Pulmonary artery endothelial cell (primary cell): Measurements from ENCODE around the gene IRF3. TPM values are rescaled to one million over a fixed set of nuclear protein-coding genes. Genes with fewer than 3 reads are reported as not detected.
"Not testable (repeated sequence)": the region's sequence is repeated elsewhere in the genome, so short reads cannot be mapped to it uniquely, and the experiment has no call there.

Experiments used
- DNase-seq: peaks from one replicate; pipeline ENCODE4 v3.0.0-alpha.2; 2011; ENCODE audit warnings: low read depth, low spot score
- total RNA-seq: library from RNA; depleted of rRNA; stranded (reverse); fragments of >200 nt; gene quantifications from 2 replicates; pipeline ENCODE4 v1.2.3, GENCODE V29; 2014

Gene IRF3
- total RNA-seq, 1 donor from 2014 or later, result 51.4 TPM

DNA sequence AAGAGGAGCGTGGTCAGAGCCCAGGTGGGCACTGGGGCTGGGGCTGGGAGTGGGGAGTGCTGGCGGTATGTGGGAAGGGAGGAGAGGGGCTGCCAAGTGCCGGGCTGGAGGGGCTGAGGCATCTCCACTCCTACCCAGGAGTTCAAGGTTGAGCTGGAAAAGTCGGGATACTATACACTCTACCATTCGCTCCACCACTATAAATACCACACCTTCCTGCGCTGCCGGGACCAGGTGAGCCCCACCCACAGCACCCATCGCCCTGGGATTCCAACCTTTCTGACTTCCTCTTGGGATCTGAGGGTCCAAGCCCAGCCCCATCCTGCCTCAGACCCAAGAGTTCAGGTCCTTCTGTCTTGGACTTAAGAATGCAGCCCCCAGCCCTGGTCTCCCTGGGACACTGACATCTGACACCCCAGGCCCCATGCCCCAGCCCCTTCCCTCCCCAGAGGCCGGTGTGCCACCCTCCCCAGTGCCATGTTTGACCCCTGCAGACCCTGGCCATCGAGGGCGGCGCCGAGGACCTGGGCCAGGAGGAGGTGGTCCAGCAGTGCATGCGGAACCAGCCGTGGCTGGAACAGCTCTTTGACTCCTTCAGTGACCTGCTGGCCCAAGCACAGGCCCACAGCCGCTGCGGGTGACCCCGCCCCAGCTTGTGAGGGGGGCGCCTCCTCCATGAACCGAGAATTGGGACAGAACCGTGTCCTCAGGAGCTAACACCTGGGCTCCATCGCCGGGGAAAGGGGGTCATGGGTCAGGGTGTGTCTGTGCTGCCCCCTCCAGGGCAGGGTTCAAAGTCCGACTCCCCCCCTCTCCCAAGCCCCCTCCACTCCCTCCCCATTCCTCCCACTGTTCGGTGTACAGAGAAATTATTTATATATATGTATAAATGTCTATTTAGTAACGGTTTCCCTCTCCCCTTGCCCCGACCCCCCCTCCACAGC, 40.4 kb downstream of the IRF3 start:
- DNase-seq, result no peak

DNA sequence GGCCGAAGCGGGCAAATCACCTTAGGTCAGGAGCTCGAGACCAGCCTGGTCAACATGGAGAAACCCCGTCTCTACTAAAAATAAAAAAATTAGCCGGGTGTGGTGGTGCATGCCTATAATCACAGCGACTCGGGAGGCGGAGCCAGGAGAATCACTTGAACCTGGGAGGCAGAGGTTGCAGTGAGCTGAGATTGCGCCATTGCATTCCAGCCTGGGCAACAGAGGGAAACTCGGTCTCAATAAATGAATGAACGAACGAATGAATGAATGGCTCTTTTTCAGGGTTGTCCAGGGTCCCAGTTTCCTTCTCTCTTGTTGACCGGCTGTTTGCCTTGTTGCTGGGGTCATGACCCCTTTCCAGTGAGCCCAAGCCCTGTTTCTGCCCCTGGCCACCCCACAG, 47.8 kb downstream of the IRF3 start:
- DNase-seq, result not testable (repeated sequence)

DNA sequence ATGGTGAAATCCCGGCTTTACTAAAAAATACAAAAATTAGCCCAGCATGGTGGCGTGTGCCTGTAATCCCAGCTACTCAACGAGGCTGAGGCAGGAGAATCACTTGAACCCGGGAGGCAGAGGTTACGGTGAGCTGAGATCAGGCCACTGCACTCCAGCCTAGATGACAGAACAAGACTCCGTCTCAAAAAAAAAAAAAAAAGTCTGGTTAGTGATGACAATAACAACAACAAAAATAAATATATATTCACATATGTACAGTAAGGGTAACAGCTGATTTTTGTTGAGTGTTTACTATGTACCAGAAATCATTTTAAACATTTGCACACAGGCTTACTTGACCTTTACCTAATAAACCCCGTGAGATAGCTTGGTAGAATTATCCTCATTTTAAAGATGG, 48.7 kb downstream of the IRF3 start:
- DNase-seq, result no peak

DNA sequence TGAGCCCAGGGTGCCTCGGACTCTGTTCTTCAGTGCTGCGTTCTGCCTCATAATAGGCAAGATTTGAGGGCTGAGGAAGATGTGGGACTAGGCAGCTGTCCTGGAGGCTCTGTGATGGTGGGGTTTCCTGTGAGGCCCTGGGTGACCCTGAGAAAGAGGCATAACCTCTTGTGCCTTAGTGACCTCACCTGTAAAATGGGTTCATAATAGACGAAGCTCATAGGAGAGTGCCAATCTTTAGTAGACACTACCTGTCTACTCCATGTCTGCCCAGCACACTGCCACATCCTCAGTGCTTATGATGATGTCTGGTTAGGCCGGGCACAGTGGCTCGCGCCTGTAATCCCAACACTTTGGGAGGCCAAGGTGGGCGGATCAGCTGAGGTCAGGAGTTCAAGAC, 49.1 kb downstream of the IRF3 start:
- DNase-seq, result no peak

DNA sequence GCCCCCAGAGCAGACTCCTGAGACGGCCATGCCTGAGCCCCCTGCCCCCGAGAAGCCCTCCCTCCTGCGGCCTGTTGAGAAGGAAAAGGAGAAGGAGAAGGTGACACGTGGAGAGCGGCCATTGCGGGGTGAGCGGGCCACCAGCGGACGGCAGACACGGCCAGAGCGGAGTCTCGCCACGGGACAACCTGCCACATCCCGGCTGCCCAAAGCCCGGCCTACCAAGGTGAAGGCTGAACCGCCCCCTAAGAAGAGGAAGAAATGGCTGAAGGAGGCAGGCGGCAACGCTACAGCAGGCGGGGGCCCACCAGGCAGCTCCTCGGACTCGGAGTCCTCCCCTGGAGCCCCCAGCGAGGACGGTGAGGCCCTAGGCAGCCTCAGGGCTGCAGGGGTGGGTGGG, 49.8 kb downstream of the IRF3 start:
- DNase-seq, result no peak

DNA sequence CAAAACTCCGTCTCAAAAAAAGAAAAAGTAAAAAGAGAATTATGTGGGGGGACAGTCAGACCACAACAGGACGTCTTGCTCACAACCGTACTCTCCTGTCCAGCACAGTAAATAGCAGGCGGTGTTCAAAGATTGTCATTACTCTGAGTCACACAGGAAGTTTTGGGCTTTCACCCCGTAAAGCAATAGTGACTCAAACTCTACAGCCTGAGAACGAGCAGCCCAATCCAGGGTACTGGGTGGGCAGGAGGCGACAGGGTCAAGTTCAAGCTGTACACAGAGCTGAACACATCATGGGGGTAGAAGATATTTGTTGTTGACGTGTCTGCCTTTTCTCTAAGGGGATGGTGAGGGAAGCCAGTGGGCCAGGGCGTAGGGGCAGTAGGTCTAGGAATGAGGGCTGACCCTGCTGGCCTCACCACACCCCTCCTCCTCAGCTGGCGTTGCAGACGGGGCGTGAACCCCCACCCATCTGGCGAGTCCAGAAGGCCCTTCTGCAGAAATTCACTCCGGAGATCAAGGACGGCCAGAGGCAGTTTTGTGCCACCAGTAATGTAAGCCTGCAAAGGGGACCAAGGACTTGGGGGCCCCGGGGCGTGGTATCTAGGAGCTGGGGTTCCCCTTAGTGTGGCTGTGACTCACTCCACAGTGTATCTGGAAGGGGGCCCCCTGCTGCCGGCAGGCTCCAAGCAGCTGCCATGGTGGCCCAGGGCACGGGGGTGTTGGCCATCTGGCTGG, 51.4 kb downstream of the IRF3 start:
- peak; percentile 51 for DNase-seq

DNA sequence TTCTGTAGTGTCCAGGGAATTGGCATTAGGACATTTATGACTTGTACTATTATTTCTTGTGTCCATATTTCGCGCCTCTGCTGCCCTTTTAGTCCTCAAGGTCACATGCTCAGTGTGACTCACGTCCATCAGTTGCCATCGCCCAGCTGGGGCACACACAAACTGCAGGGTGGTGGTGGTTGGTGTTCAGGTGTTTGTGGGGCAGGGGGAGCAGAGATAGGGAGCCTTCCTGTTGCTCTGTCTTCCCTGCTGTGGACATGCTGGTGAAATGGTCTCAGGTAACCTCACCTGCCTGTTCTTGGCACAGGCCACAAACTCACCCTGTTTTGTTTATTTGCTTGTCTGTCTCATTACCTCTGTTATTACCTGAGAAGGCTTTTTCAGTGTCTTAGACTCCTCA, 52.3 kb downstream of the IRF3 start:
- DNase-seq, result no peak

Other genes starting within 250 kb of the IRF3 start
- not detected in 2 replicates for gene PTH2, start 242.4 kb downstream of the IRF3 start, total RNA-seq
- not detected in 2 replicates for gene GFY, start 240.5 kb downstream of the IRF3 start, total RNA-seq
- gene SLC17A7, start 224.3 kb downstream of the IRF3 start, total RNA-seq, result 0.04 TPM in 1 of 2 replicates, not detected in the other
- gene PIH1D1, start 214.0 kb downstream of the IRF3 start, total RNA-seq, result 128 and 170 TPM in 2 replicates
- gene ALDH16A1, start 212.6 kb downstream of the IRF3 start, total RNA-seq, result 54.9 and 58.8 TPM in 2 replicates
- gene FLT3LG, start 191.6 kb downstream of the IRF3 start, total RNA-seq, result 1.6 and 2.4 TPM in 2 replicates
- 2,556 and 3,423 TPM in 2 replicates for gene RPL13A, start 178.2 kb downstream of the IRF3 start, total RNA-seq
- gene RPS11, start 169.4 kb downstream of the IRF3 start, total RNA-seq, result 1,813 and 2,923 TPM in 2 replicates
- 59.5 and 85.5 TPM in 2 replicates for gene FCGRT, start 153.2 kb downstream of the IRF3 start, total RNA-seq
- gene RCN3, start 137.9 kb downstream of the IRF3 start, total RNA-seq, result 101 and 237 TPM in 2 replicates
- 107 and 113 TPM in 2 replicates for gene NOSIP, start 85.3 kb downstream of the IRF3 start, total RNA-seq
- gene PRRG2, start 84.5 kb downstream of the IRF3 start, total RNA-seq, result 3.1 and 4.1 TPM in 2 replicates
- 1.8 and 2.0 TPM in 2 replicates for gene PRR12, start 74.7 kb downstream of the IRF3 start, total RNA-seq
- gene RRAS, start 25.7 kb downstream of the IRF3 start, total RNA-seq, result 45.8 and 54.9 TPM in 2 replicates
- gene SCAF1, start 23.6 kb downstream of the IRF3 start, total RNA-seq, result 10.7 and 12.0 TPM in 2 replicates
- gene BCL2L12, start 76 bp upstream of the IRF3 start, total RNA-seq, result 6.8 and 11.4 TPM in 2 replicates
- 476 and 582 TPM in 2 replicates for gene PRMT1, start 11.4 kb upstream of the IRF3 start, total RNA-seq
- gene ADM5, start 23.7 kb upstream of the IRF3 start, total RNA-seq, result 0.40 and 0.74 TPM in 2 replicates
- 20.0 and 24.7 TPM in 2 replicates for gene CPT1C, start 25.3 kb upstream of the IRF3 start, total RNA-seq
- gene TSKS, start 97.4 kb upstream of the IRF3 start, total RNA-seq, result not detected in 2 replicates
- 65.3 and 65.6 TPM in 2 replicates for gene AP2A1, start 101.1 kb upstream of the IRF3 start, total RNA-seq
- 23.9 and 34.9 TPM in 2 replicates for gene FUZ, start 147.4 kb upstream of the IRF3 start, total RNA-seq
- 13.1 and 13.8 TPM in 2 replicates for gene MED25, start 152.4 kb upstream of the IRF3 start, total RNA-seq
- gene PTOV1, start 185.3 kb upstream of the IRF3 start, total RNA-seq, result 47.3 and 65.2 TPM in 2 replicates
- 47.2 and 48.2 TPM in 2 replicates for gene PNKP, start 201.7 kb upstream of the IRF3 start, total RNA-seq
- gene AKT1S1, start 211.5 kb upstream of the IRF3 start, total RNA-seq, result 7.6 and 11.2 TPM in 2 replicates
- 7.1 and 7.3 TPM in 2 replicates for gene TBC1D17, start 211.8 kb upstream of the IRF3 start, total RNA-seq
- gene IL4I1, start 231.0 kb upstream of the IRF3 start, total RNA-seq, result 3.3 and 4.7 TPM in 2 replicates